Endothelial cell of umbilical vein (primary cell): ENCODE results near the gene DMXL1. TPM values are rescaled to one million over a fixed set of nuclear protein-coding genes. Genes with fewer than 3 reads are reported as not detected.

Source experiments
- BruUV-seq: library from RNA; stranded (reverse); fragments of 400-500 nt; replicated peaks from 2 replicates; lab custom pipeline; 2021; lab: Mats Ljungman, UMichigan
- CTCF ChIA-PET: fragments of 300-600, 350-600 bp; sonication (Branson Sonifier 250); formaldehyde crosslinking; loops from one replicate; lab custom pipeline; 2021; ENCODE audit warnings: antibody characterized with exemption, inconsistent platforms; lab: Charles Lee
- POLR2A ChIA-PET: fragments of 300-600, 350-600 bp; sonication (Branson Sonifier 250); formaldehyde crosslinking; loops from one replicate; lab custom pipeline; 2021; ENCODE audit warnings: antibody characterized with exemption, inconsistent platforms; lab: Charles Lee
- DNase-seq: peaks from one replicate; pipeline ENCODE4 v3.0.0-alpha.2; 2011; ENCODE audit warnings: low read depth, low spot score
- FAIRE-seq: peaks from 2 replicates; lab custom pipeline; 2011; peaks lifted over from hg19 to GRCh38; lab: Jason Lieb, UNC
- H2AFZ ChIP-seq: 2 replicates; pipeline ENCODE4 v1.6.0; 2012; ENCODE audit warnings: low read depth, low read length, control low read depth, inconsistent platforms
- H3K27ac ChIP-seq: 2 replicates; pipeline ENCODE4 v1.5.1; 2011; ENCODE audit warnings: low read depth, mild to moderate bottlenecking, control low read depth, low read length, moderate library complexity; ENCODE audit not compliant: insufficient read depth
- H3K27me3 ChIP-seq, 2 experiments: 2 replicates each; pipeline versions ENCODE4 v1.6.0 to v1.6.1; 2011; ENCODE audit warnings: low read length in 2 of 2, mixed read lengths in 1 of 2; ENCODE audit not compliant: control insufficient read depth in 2 of 2, insufficient read depth in 2 of 2
- H3K36me3 ChIP-seq, 2 experiments: 2 replicates in 1 of 2; 3 replicates in 1 of 2; pipeline ENCODE4 v1.5.1; 2011; ENCODE audit warnings: low read length in 2 of 2, mild to moderate bottlenecking in 1 of 2, moderate library complexity in 1 of 2; ENCODE audit not compliant: control insufficient read depth in 2 of 2, insufficient read depth in 2 of 2; ENCODE audit errors: extremely low read depth in 1 of 2
- H3K4me1 ChIP-seq: 3 replicates; pipeline ENCODE4 v1.5.1; 2011; ENCODE audit warnings: mild to moderate bottlenecking, low read length; ENCODE audit not compliant: control insufficient read depth, insufficient read depth; ENCODE audit errors: extremely low read depth
- H3K4me2 ChIP-seq: 2 replicates; pipeline ENCODE4 v1.6.1; 2011; ENCODE audit warnings: low read length, control low read depth, mixed read lengths; ENCODE audit not compliant: insufficient read depth
- H3K4me3 ChIP-seq, 3 experiments: fragments of 200-600 bp in 1 of 3; sonication (generic), shearing (Covaris generic) in 1 of 3; replicated peaks in 1 of 3; 2 replicates each; pipeline ENCODE4 v1.5.1; 2011 to 2016; ENCODE audit warnings: control low read depth in 3 of 3, low read length in 3 of 3, mild to moderate bottlenecking in 2 of 3, inconsistent platforms in 1 of 3, low read depth in 1 of 3, moderate library complexity in 1 of 3; ENCODE audit not compliant: insufficient read depth in 1 of 3
- H3K79me2 ChIP-seq: 2 replicates; pipeline ENCODE4 v1.6.0; 2012; ENCODE audit warnings: low read length, inconsistent platforms; ENCODE audit not compliant: control insufficient read depth, insufficient read depth
- H3K9ac ChIP-seq: replicated peaks from 2 replicates; pipeline ENCODE3; 2011; ENCODE audit warnings: low read length, control low read depth; ENCODE audit not compliant: insufficient read depth; ENCODE audit errors: extremely low read depth
- H3K9me1 ChIP-seq: replicated peaks from 3 replicates; pipeline ENCODE4 v1.6.0; 2011; ENCODE audit warnings: mild to moderate bottlenecking, low read length; ENCODE audit not compliant: control insufficient read depth, insufficient read depth; ENCODE audit errors: extremely low read depth
- H3K9me3 ChIP-seq: replicated peaks from 2 replicates; pipeline ENCODE4 v1.5.1; 2012; ENCODE audit warnings: low read length, inconsistent platforms; ENCODE audit not compliant: control insufficient read depth, insufficient read depth
- H4K20me1 ChIP-seq: replicated peaks from 2 replicates; pipeline ENCODE3; 2011; ENCODE audit warnings: mild to moderate bottlenecking, low read length; ENCODE audit not compliant: control insufficient read depth, insufficient read depth; ENCODE audit errors: extremely low read depth
- EZH2 ChIP-seq: IDR thresholded peaks from 2 replicates; pipeline ENCODE4 v1.6.1; 2012; ENCODE audit warnings: borderline replicate concordance, low read depth, mild to moderate bottlenecking, moderate library complexity, low read length, inconsistent platforms; ENCODE audit not compliant: severe bottlenecking
- JUN ChIP-seq: IDR thresholded peaks from 2 replicates; pipeline ENCODE4 v1.6.1; 2011; ENCODE audit warnings: borderline replicate concordance, low read depth; ENCODE audit not compliant: insufficient read length, insufficient read depth
- MYC ChIP-seq: IDR thresholded peaks from one replicate; pipeline ENCODE4 v1.6.1; 2011; ENCODE audit warnings: mild to moderate bottlenecking, low read depth, low read length
- dilution Hi-C: fragments of 300-500 bp; cut with MboI; formaldehyde crosslinking; loops from one replicate; pipeline ENCODE4 v1.15.0; 2019; ENCODE audit warnings: low sequenced_read_pairs; ENCODE audit not compliant: extremely low pct_ligation_motif_present
- intact Hi-C: fragments of 100-400 bp; cut with micrococcal nuclease; formaldehyde crosslinking; loops from one replicate; pipeline ENCODE4 v1.10.0; 2022
- polyA plus RNA-seq, 4 experiments: library from polyadenylated mRNA; depleted of rRNA in 3 of 4; stranded (reverse) in 3 of 4; unstranded in 1 of 4; fragments of >200 nt; gene quantifications; 2 replicates each; pipeline versions ENCODE4 v1.2.1 to v1.2.3, GENCODE V29; 2011 to 2012; ENCODE audit warnings: missing spikeins in 1 of 4
- total RNA-seq: library from RNA; stranded (reverse); gene quantifications from 2 replicates; pipeline ENCODE4 v1.2.3, GENCODE V29; 2021
- TF ChIP-seq, protein P1 (sequence below): IDR thresholded peaks from 2 replicates; pipeline ENCODE4 v1.6.1; 2011; ENCODE audit not compliant: insufficient read depth, insufficient read length
- TF ChIP-seq, protein P2 (sequence below), 2 donors: IDR thresholded peaks; 1 replicate in 1 of 2; 2 replicates in 1 of 2; pipeline ENCODE4 v1.5.1; 2011; ENCODE audit warnings: low read length in 2 of 2, mild to moderate bottlenecking in 2 of 2, moderate library complexity in 2 of 2, control low read depth in 1 of 2, inconsistent platforms in 1 of 2, low read depth in 1 of 2; ENCODE audit not compliant: insufficient read depth in 1 of 2; ENCODE audit errors: extremely low read depth in 1 of 2

DMXL1 gene
- total and polyA plus RNA-seq, 2 donors (not counting 3 experiments of a cell fraction or from before 2014, with no cell fraction given), result 5.4 to 24.7 TPM

DNA sequence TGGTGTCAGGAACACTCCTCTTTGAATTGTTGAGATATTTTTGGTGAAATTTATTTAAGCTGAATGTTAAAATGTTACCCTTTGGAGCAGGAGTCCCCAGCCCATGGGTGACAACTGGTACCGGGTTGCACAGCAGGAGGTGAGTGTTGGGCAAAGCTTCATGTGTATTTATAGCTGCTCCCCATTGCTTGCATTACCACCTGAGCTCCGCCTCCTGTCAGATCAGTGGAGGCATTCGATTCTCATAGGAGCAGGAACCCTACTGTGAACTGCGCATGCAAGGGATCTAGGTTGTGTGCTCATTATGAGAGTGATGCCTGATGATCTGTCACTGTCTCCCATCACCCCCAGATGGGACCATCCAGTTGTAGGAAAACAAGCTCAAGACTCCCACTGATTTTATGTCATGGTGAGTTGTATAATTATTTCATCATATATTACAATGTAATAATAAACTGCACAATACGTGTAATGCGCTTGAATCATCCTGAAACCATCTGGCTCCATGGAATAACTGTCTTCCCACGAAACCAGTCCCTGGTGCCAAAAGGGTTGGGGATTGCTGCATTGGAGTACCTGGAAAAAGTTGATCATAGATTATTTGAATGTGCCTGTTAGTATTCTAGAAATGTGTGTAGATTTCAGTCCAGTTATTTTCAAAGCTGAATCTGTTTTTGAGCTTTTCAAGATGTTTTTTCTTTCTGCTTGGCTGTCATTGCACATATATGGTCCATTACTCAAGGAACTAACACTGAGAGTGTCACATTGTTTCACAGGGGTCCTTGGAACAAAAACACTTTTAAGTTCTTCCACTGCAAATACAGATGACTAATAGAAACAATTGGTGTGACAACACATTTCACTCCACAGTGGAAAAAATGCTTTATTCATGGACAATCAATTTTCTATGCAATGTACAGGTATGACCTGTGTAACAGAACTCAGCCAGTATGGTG, 180.3 kb downstream of the DMXL1 start:
- FAIRE-seq (peak; percentile 31), DNase-seq (no peak)
- Histone ChIP-seq H3K27me3 (no peaks in the 10 kb centered on the region), H4K20me1 (no peaks in the 10 kb centered on the region), H3K9ac (no peak overlapping the region), H3K9me1 (no peaks in the 10 kb centered on the region), H3K4me2 (no peak overlapping the region), H3K4me1 (no peaks in the 10 kb centered on the region), H3K79me2 (no peaks in the 10 kb centered on the region), H2AFZ (no peak overlapping the region), H3K4me3 (no peak overlapping the region), H3K9me3 (no peaks in the 10 kb centered on the region), H3K27ac (no peak overlapping the region), H3K36me3 (no peaks in the 10 kb centered on the region)
- POLR2A ChIA-PET, result no interaction called here
- intact Hi-C loops (no loop called here), dilution Hi-C loops (no loop called here)
- CTCF ChIA-PET, result interaction anchor here (1.0 to 1.5 kb wide), 2 partner anchors 17 to 263 kb away, joined by 3 read pairs; partner anchors contain the start of gene DTWD2
- BruUV-seq, result no TSS peak
- no peak for TF ChIP-seq EZH2
- no peak for TF ChIP-seq MYC
- TF ChIP-seq, protein P1, sequence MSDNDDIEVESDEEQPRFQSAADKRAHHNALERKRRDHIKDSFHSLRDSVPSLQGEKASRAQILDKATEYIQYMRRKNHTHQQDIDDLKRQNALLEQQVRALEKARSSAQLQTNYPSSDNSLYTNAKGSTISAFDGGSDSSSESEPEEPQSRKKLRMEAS, result no peak
- TF ChIP-seq, protein P2, sequence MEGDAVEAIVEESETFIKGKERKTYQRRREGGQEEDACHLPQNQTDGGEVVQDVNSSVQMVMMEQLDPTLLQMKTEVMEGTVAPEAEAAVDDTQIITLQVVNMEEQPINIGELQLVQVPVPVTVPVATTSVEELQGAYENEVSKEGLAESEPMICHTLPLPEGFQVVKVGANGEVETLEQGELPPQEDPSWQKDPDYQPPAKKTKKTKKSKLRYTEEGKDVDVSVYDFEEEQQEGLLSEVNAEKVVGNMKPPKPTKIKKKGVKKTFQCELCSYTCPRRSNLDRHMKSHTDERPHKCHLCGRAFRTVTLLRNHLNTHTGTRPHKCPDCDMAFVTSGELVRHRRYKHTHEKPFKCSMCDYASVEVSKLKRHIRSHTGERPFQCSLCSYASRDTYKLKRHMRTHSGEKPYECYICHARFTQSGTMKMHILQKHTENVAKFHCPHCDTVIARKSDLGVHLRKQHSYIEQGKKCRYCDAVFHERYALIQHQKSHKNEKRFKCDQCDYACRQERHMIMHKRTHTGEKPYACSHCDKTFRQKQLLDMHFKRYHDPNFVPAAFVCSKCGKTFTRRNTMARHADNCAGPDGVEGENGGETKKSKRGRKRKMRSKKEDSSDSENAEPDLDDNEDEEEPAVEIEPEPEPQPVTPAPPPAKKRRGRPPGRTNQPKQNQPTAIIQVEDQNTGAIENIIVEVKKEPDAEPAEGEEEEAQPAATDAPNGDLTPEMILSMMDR (IDR thresholded peaks at IDR 0.05; ENCODE audit: extremely low read depth in 1 of 2, insufficient read depth in 1 of 2, low read depth in 1 of 2, low read length in 2 of 2), result no peak
- no peak for TF ChIP-seq JUN
